ENCODE results near the gene SBF2. TPM values are rescaled to one million over a fixed set of nuclear protein-coding genes. Genes with fewer than 3 reads are reported as not detected.

The SBF2 gene
- total and polyA plus RNA-seq, 2 donors (not counting 3 experiments of a cell fraction or from before 2014, with no cell fraction given), result 15.4 to 42.4 TPM

DNA sequence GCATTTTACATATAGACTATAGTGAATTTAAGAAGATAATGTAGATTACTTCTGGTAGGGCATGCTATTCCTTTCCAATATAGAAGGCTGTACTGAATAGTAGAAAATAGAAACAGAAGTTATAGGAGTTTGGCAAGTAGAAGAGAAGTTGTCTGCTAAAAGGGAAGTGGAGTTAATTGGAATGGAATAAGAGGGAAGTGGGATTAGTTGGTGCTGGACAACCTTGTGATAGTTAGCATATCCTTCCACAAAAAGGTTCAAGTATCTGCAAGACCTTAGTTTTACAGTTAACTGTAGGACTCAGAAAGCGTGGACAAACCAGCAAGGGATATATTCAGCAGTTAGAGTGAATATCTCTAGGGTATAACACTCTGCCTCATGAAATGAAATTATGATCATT is 444.6 kb downstream of the SBF2 start:
- peaks cover 0 to 4% of the 10 kb centered on the region in 2 experiments for H3K36me3 ChIP-seq (ENCODE audit: control insufficient read depth in 2 of 2, extremely low read depth in 1 of 2, insufficient read depth in 2 of 2, low read length in 2 of 2)
- H3K4me2 ChIP-seq (ENCODE audit: insufficient read depth, low read length), result no peak overlapping the region
- intact Hi-C loops (cut with micrococcal nuclease) (no loop called here), dilution Hi-C loops (cut with MboI; ENCODE audit: extremely low pct_ligation_motif_present, low sequenced_read_pairs) (no loop called here)
- ChIA-PET CTCF (no interaction called here), POLR2A (interaction anchor here (0.7 kb wide), 1 partner anchor 159 kb away, joined by 3 read pairs; no protein-coding TSS in a partner anchor)
- TF ChIP-seq EZH2 (IDR thresholded peaks at IDR 0.05; ENCODE audit: borderline replicate concordance, low read depth, low read length, severe bottlenecking) (no peak), MYC (IDR thresholded peaks at IDR 0.05; ENCODE audit: low read depth, low read length) (no peak), FOS (IDR thresholded peaks at IDR 0.05; ENCODE audit: borderline replicate concordance, insufficient read depth, low read length) (no peak), POLR2AphosphoS5 (IDR thresholded peaks at IDR 0.05; ENCODE audit: insufficient read depth, low read depth, low read length) (no peak), JUN (IDR thresholded peaks at IDR 0.05; ENCODE audit: borderline replicate concordance, insufficient read depth, insufficient read length, low read depth) (no peak), POLR2A (IDR thresholded peaks at IDR 0.05; ENCODE audit: low read depth, low read length) (no peak)
- TF ChIP-seq, protein P1, sequence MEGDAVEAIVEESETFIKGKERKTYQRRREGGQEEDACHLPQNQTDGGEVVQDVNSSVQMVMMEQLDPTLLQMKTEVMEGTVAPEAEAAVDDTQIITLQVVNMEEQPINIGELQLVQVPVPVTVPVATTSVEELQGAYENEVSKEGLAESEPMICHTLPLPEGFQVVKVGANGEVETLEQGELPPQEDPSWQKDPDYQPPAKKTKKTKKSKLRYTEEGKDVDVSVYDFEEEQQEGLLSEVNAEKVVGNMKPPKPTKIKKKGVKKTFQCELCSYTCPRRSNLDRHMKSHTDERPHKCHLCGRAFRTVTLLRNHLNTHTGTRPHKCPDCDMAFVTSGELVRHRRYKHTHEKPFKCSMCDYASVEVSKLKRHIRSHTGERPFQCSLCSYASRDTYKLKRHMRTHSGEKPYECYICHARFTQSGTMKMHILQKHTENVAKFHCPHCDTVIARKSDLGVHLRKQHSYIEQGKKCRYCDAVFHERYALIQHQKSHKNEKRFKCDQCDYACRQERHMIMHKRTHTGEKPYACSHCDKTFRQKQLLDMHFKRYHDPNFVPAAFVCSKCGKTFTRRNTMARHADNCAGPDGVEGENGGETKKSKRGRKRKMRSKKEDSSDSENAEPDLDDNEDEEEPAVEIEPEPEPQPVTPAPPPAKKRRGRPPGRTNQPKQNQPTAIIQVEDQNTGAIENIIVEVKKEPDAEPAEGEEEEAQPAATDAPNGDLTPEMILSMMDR (IDR thresholded peaks at IDR 0.05; ENCODE audit: extremely low read depth in 1 of 2, insufficient read depth in 1 of 2, low read depth in 1 of 2, low read length in 2 of 2), result no peak
- no TSS peak for BruUV-seq (replicated peaks)
- peaks cover 29% of the 10 kb centered on the region for H3K4me1 ChIP-seq (ENCODE audit: control insufficient read depth, extremely low read depth, insufficient read depth, low read length)
- H3K9me3 ChIP-seq (replicated peaks; ENCODE audit: control insufficient read depth, insufficient read depth, low read length), result no peaks in the 10 kb centered on the region
- no peaks in the 10 kb centered on the region for H4K20me1 ChIP-seq (replicated peaks; ENCODE audit: control insufficient read depth, extremely low read depth, insufficient read depth, low read length)
- H2AFZ ChIP-seq (ENCODE audit: low read depth, low read length), result no peak overlapping the region
- no peak overlapping the region for H3K4me3 ChIP-seq (replicated peaks in 1 of 3; ENCODE audit: insufficient read depth in 1 of 3, low read depth in 1 of 3, low read length in 3 of 3)
- H3K9me1 ChIP-seq (replicated peaks; ENCODE audit: control insufficient read depth, extremely low read depth, insufficient read depth, low read length), result peaks cover 3% of the 10 kb centered on the region
- H3K27me3 ChIP-seq (ENCODE audit: control insufficient read depth in 2 of 2, insufficient read depth in 2 of 2, low read length in 2 of 2), result no peaks in the 10 kb centered on the region
- H3K27ac ChIP-seq (ENCODE audit: insufficient read depth, low read depth, low read length), result no peak overlapping the region
- DNase-seq (ENCODE audit: low read depth, low spot score) (no peak), FAIRE-seq (no peak)
- H3K9ac ChIP-seq (replicated peaks; ENCODE audit: extremely low read depth, insufficient read depth, low read length), result no peak overlapping the region
- no peaks in the 10 kb centered on the region for H3K79me2 ChIP-seq (ENCODE audit: control insufficient read depth, insufficient read depth, low read length)
